H9 (cell line): Measurements from ENCODE around the gene TBC1D5. TPM values are rescaled to one million over a fixed set of nuclear protein-coding genes. Genes with fewer than 3 reads are reported as not detected.
A peak's percentile ranks its signal among the peaks of the same experiment; 100 is the strongest.

Source experiments
- DNase-seq: peaks from one replicate; pipeline ENCODE4 v3.0.0-alpha.2; 2017
- H2AFZ ChIP-seq: one replicate; pipeline ENCODE4 v1.6.1; 2013; ENCODE audit warnings: mild to moderate bottlenecking, low read length, control low read depth, moderate library complexity
- H2AK5ac ChIP-seq: 2 replicates; pipeline ENCODE4 v1.6.1; 2013; ENCODE audit warnings: low read length, control low read depth, mixed read lengths; ENCODE audit not compliant: insufficient read length
- H2BK120ac ChIP-seq: one replicate; pipeline ENCODE4 v1.6.1; 2013; ENCODE audit warnings: low read depth, mild to moderate bottlenecking, low read length, control low read depth, inconsistent platforms; ENCODE audit not compliant: poor library complexity, severe bottlenecking
- H2BK12ac ChIP-seq: 2 replicates; pipeline ENCODE4 v1.6.1; 2013; ENCODE audit warnings: low read length, control low read depth, mixed read lengths, low read depth; ENCODE audit not compliant: insufficient read length
- H2BK15ac ChIP-seq: 2 replicates; pipeline ENCODE4 v1.6.1; 2013; ENCODE audit warnings: low read depth, low read length, control low read depth
- H2BK20ac ChIP-seq: one replicate; pipeline ENCODE4 v1.6.1; 2013; ENCODE audit warnings: low read depth, mild to moderate bottlenecking, low read length, control low read depth, inconsistent platforms; ENCODE audit not compliant: poor library complexity, severe bottlenecking
- H2BK5ac ChIP-seq: 2 replicates; pipeline ENCODE4 v1.6.1; 2013; ENCODE audit warnings: low read length, control low read depth, mixed read lengths; ENCODE audit not compliant: insufficient read length
- H3K14ac ChIP-seq: 2 replicates; pipeline ENCODE4 v1.6.1; 2013; ENCODE audit warnings: low read length, control low read depth; ENCODE audit not compliant: insufficient read depth
- H3K18ac ChIP-seq: 2 replicates; pipeline ENCODE4 v1.6.1; 2013; ENCODE audit warnings: low read depth, mild to moderate bottlenecking, mixed read lengths, low read length, control low read depth; ENCODE audit not compliant: insufficient read length
- H3K23ac ChIP-seq: 2 replicates; pipeline ENCODE4 v1.6.1; 2013; ENCODE audit warnings: low read length, control low read depth, mixed read lengths, low read depth; ENCODE audit not compliant: insufficient read length
- H3K23me2 ChIP-seq: 2 replicates; pipeline ENCODE4 v1.6.1; 2013; ENCODE audit warnings: low read depth, mild to moderate bottlenecking, mixed read lengths, low read length, control low read depth; ENCODE audit not compliant: insufficient read length, poor library complexity, severe bottlenecking
- H3K27ac ChIP-seq: 2 replicates; pipeline ENCODE4 v1.5.1; 2013; ENCODE audit warnings: low read length, control low read depth, mixed read lengths, low read depth; ENCODE audit not compliant: insufficient read length
- H3K27me3 ChIP-seq: 2 replicates; pipeline ENCODE4 v1.6.1; 2013; ENCODE audit warnings: low read length, control low read depth, inconsistent platforms; ENCODE audit not compliant: insufficient read depth
- H3K4ac ChIP-seq: 2 replicates; pipeline ENCODE4 v1.6.1; 2013; ENCODE audit warnings: low read depth, mild to moderate bottlenecking, control low read depth, inconsistent platforms, low read length, moderate library complexity
- H3K4me1 ChIP-seq: 2 replicates; pipeline ENCODE4 v1.6.1; 2013; ENCODE audit warnings: low read length, control low read depth, inconsistent platforms; ENCODE audit not compliant: insufficient read depth
- H3K4me2 ChIP-seq: 2 replicates; pipeline ENCODE4 v1.6.1; 2013; ENCODE audit warnings: low read length, control low read depth, mixed read lengths; ENCODE audit not compliant: insufficient read length, insufficient read depth
- H3K56ac ChIP-seq: 2 replicates; pipeline ENCODE4 v1.6.1; 2013; ENCODE audit warnings: low read depth, mild to moderate bottlenecking, mixed read lengths, low read length, control low read depth; ENCODE audit not compliant: insufficient read length
- H3K79me1 ChIP-seq: 2 replicates; pipeline ENCODE4 v1.6.1; 2013; ENCODE audit warnings: low read depth, mild to moderate bottlenecking, moderate library complexity, low read length, control low read depth, inconsistent platforms; ENCODE audit not compliant: insufficient read depth, poor library complexity, severe bottlenecking
- H3K79me2 ChIP-seq: 2 replicates; pipeline ENCODE4 v1.6.1; 2013; ENCODE audit warnings: low read length, control low read depth, inconsistent platforms; ENCODE audit not compliant: insufficient read depth
- H3K9ac ChIP-seq: 2 replicates; pipeline ENCODE4 v1.6.1; 2013; ENCODE audit warnings: low read length, control low read depth, mixed read lengths; ENCODE audit not compliant: insufficient read length; ENCODE audit errors: extremely low read depth
- H3K9me3 ChIP-seq: one replicate; pipeline ENCODE4 v1.6.1; 2013; ENCODE audit warnings: low read depth, low read length, inconsistent platforms; ENCODE audit not compliant: control insufficient read depth
- H3T11ph ChIP-seq: one replicate; pipeline ENCODE4 v1.6.1; 2013; ENCODE audit warnings: mild to moderate bottlenecking, low read length, control low read depth, inconsistent platforms
- H4K20me1 ChIP-seq: one replicate; pipeline ENCODE4 v1.6.1; 2013; ENCODE audit not compliant: control insufficient read depth, insufficient read length, insufficient read depth
- H4K5ac ChIP-seq: 2 replicates; pipeline ENCODE4 v1.6.1; 2013; ENCODE audit warnings: low read depth, mild to moderate bottlenecking, mixed read lengths, low read length, control low read depth; ENCODE audit not compliant: insufficient read length
- H4K8ac ChIP-seq: replicated peaks from 2 replicates; pipeline ENCODE4 v1.6.1; 2013; ENCODE audit warnings: low read length, control low read depth, mixed read lengths, low read depth; ENCODE audit not compliant: insufficient read length
- H4K91ac ChIP-seq: 2 replicates; pipeline ENCODE4 v1.6.1; 2013; ENCODE audit warnings: low read depth, mild to moderate bottlenecking, moderate library complexity, mixed read lengths, low read length, control low read depth; ENCODE audit not compliant: insufficient read length
- H3K27ac Mint-ChIP-seq, 3 experiments: 2 replicates in 2 of 3; 3 replicates in 1 of 3; pipeline ENCODE4 v1.8.0; 2020 to 2021; ENCODE audit warnings: mixed read lengths in 3 of 3, mild to moderate bottlenecking in 1 of 3, moderate library complexity in 1 of 3
- H3K27me3 Mint-ChIP-seq: 2 replicates; pipeline ENCODE4 v1.8.0; 2021; ENCODE audit warnings: low read depth, mild to moderate bottlenecking, moderate library complexity, mixed read lengths
- H3K36me3 Mint-ChIP-seq, 3 experiments: 2 replicates in 2 of 3; 3 replicates in 1 of 3; pipeline ENCODE4 v1.8.0; 2020 to 2021; ENCODE audit warnings: low read depth in 3 of 3, mixed read lengths in 3 of 3; ENCODE audit not compliant: insufficient read depth in 1 of 3
- H3K4me1 Mint-ChIP-seq, 2 experiments: 2 replicates each; pipeline ENCODE4 v1.8.0; 2020; ENCODE audit warnings: mixed read lengths in 2 of 2
- H3K4me3 Mint-ChIP-seq, 2 experiments: 2 replicates in 1 of 2; 3 replicates in 1 of 2; pipeline ENCODE4 v1.8.0; 2020 to 2021; ENCODE audit warnings: mild to moderate bottlenecking in 2 of 2, mixed read lengths in 2 of 2, moderate library complexity in 1 of 2
- H3K9me3 Mint-ChIP-seq, 2 experiments: 2 replicates in 1 of 2; 3 replicates in 1 of 2; pipeline ENCODE4 v1.8.0; 2020; ENCODE audit warnings: mild to moderate bottlenecking in 2 of 2, mixed read lengths in 2 of 2, moderate library complexity in 1 of 2
- WGBS: extraction: QIAGEN DNeasy Blood & Tissue Kit; methylation state at CpG from one replicate; pipeline ENCODE4 v1.1.7; 2013; ENCODE audit warnings: missing lambda C conversion rate, low lambda C conversion rate, mixed read lengths; ENCODE audit not compliant: insufficient read length; ENCODE audit errors: extremely low coverage; 5-methylcytosine and 5-hydroxymethylcytosine counted together
- total RNA-seq: library from RNA; stranded (reverse); gene quantifications from 2 replicates; pipeline ENCODE4 v1.2.1, GENCODE V29; 2021
- TF ChIP-seq, protein P1 (sequence below): fragments of 200-600 bp; sonication (generic); conservative IDR thresholded peaks from 3 replicates; pipeline ENCODE4 v1.8.0; 2021; ENCODE audit warnings: antibody characterized with exemption, mild to moderate bottlenecking

The TBC1D5 gene
- total RNA-seq, 1 experiment from 2014 or later = 25.0 TPM

GRCh38 chr3:17479681-17480405, 262.6 kb downstream of the TBC1D5 start:
- Histone ChIP-seq H2BK20ac (no peak overlapping the region), H2AK5ac (no peak overlapping the region), H3T11ph (no peak overlapping the region), H3K23ac (no peak overlapping the region), H3K4me2 (no peak overlapping the region), H3K79me1 (no peaks in the 10 kb centered on the region), H3K4me1 (no peaks in the 10 kb centered on the region), H3K23me2 (no peaks in the 10 kb centered on the region), H3K56ac (no peak overlapping the region), H3K9me3 (no peaks in the 10 kb centered on the region), H2BK15ac (no peak overlapping the region), H2BK5ac (no peak overlapping the region), H2BK120ac (no peak overlapping the region), H4K8ac (no peak overlapping the region), H2BK12ac (no peak overlapping the region), H4K5ac (no peak overlapping the region), H4K20me1 (no peaks in the 10 kb centered on the region), H3K9ac (no peak overlapping the region), H3K18ac (no peak overlapping the region), H3K79me2 (no peaks in the 10 kb centered on the region), H3K4ac (no peak overlapping the region), H3K14ac (peak overlapping the region; percentile 28; the same call in 1 of the 2 replicates), H2AFZ (no peak overlapping the region), H4K91ac (no peak overlapping the region), H3K27ac (no peak overlapping the region), H3K27me3 (no peaks in the 10 kb centered on the region)
- peaks cover 0 to 6% of the 10 kb centered on the region in 2 experiments; a peak in 1 of 4 replicates for H3K4me1 Mint-ChIP-seq
- peak overlapping the region in 1 of 3 experiments; percentile 8; a peak in 2 of 7 replicates for H3K27ac Mint-ChIP-seq
- H3K27me3 Mint-ChIP-seq = no peaks in the 10 kb centered on the region
- no peak for DNase-seq
- H3K9me3 Mint-ChIP-seq = no peaks in the 10 kb centered on the region
- no peaks in the 10 kb centered on the region for H3K36me3 Mint-ChIP-seq
- no peak overlapping the region for H3K4me3 Mint-ChIP-seq
- no CpG with 5 or more reads among the region's 16 CpGs for whole genome bisulfite sequencing
- TF ChIP-seq, protein P1, sequence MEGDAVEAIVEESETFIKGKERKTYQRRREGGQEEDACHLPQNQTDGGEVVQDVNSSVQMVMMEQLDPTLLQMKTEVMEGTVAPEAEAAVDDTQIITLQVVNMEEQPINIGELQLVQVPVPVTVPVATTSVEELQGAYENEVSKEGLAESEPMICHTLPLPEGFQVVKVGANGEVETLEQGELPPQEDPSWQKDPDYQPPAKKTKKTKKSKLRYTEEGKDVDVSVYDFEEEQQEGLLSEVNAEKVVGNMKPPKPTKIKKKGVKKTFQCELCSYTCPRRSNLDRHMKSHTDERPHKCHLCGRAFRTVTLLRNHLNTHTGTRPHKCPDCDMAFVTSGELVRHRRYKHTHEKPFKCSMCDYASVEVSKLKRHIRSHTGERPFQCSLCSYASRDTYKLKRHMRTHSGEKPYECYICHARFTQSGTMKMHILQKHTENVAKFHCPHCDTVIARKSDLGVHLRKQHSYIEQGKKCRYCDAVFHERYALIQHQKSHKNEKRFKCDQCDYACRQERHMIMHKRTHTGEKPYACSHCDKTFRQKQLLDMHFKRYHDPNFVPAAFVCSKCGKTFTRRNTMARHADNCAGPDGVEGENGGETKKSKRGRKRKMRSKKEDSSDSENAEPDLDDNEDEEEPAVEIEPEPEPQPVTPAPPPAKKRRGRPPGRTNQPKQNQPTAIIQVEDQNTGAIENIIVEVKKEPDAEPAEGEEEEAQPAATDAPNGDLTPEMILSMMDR = no peak
